Stimulated activated naive CD8-positive, alpha-beta T cell treated with anti-CD3 and anti-CD28 coated beads, Interleukin-15, Interleukin-2, amounts not matched to agents 100 ng/mL and 50 ng/mL, for 24 hours (primary cell): ENCODE data around the gene BAIAP2L1.

Experiments
- H3K27ac Mint-ChIP-seq: one replicate; pipeline ENCODE4 v1.8.0; 2021; ENCODE audit warnings: mild to moderate bottlenecking, mixed read lengths
- H3K27me3 Mint-ChIP-seq: one replicate; pipeline ENCODE4 v1.8.0; 2021; ENCODE audit warnings: mixed read lengths
- H3K36me3 Mint-ChIP-seq: one replicate; pipeline ENCODE4 v1.8.0; 2021; ENCODE audit warnings: low read depth, mixed read lengths
- H3K4me1 Mint-ChIP-seq: one replicate; pipeline ENCODE4 v1.8.0; 2021; ENCODE audit warnings: low read depth, mixed read lengths
- H3K4me3 Mint-ChIP-seq: one replicate; pipeline ENCODE4 v1.8.0; 2021; ENCODE audit warnings: mild to moderate bottlenecking, mixed read lengths
- H3K9me3 Mint-ChIP-seq: one replicate; pipeline ENCODE4 v1.8.0; 2021; ENCODE audit warnings: mixed read lengths

The BAIAP2L1 gene

DNA sequence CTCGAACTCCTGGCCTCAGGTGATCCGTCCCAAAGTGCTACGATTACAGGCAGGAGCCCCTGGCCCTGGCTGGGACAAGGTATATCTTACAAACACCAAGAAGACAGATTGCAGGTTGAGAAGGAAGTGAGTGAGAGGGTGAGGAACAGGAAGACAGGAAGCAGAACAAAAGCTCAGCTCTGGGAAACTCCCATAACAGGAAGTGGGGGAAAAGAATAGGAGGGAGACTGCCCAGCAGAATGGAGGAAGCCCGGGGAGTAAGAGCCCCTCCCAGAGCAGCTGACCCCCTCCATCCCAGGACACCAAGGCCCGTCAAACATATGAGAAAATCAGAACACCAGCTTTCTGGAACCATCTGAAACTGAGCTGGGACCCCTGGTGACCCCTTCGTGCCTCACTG lies 151.8 kb downstream of the BAIAP2L1 start:
- Mint-ChIP-seq H3K27ac (peak overlapping the region; percentile 93), H3K36me3 (peaks cover 11% of the 10 kb centered on the region), H3K4me3 (peak overlapping the region; percentile 48), H3K4me1 (peaks cover 49% of the 10 kb centered on the region), H3K9me3 (no peaks in the 10 kb centered on the region), H3K27me3 (no peaks in the 10 kb centered on the region)

- H3K9me3 Mint-ChIP-seq = no peaks in the 10 kb centered on the region
- H3K36me3 Mint-ChIP-seq = peaks cover 11% of the 10 kb centered on the region
- no peak overlapping the region for H3K27ac Mint-ChIP-seq
- no peak overlapping the region for H3K4me3 Mint-ChIP-seq
- no peaks in the 10 kb centered on the region for H3K27me3 Mint-ChIP-seq
- peaks cover 44% of the 10 kb centered on the region for H3K4me1 Mint-ChIP-seq
These were observed 152.7 kb downstream of the BAIAP2L1 start for GRCh38 chr7:98248156-98248555.

DNA sequence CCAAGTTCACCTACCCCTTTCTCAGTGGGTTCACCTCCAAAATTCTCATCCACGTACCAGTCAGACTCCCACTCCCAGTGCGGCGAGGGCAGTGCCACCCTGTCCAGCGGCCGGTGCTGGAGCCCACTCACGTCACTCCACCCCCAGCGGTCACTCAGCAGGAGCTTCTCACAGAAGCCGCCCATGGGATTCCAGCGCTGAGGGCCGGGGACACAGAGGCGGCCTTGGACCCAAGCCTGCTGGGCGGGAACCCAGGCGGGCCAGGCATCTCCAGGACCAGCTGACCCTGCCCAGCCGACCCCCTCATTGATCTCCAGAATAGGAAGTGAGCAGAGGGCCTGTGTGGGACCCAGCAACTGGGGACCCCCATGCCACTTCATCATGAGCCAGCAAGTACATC lies 156.0 kb downstream of the BAIAP2L1 start:
- no peak overlapping the region for H3K27ac Mint-ChIP-seq

DNA sequence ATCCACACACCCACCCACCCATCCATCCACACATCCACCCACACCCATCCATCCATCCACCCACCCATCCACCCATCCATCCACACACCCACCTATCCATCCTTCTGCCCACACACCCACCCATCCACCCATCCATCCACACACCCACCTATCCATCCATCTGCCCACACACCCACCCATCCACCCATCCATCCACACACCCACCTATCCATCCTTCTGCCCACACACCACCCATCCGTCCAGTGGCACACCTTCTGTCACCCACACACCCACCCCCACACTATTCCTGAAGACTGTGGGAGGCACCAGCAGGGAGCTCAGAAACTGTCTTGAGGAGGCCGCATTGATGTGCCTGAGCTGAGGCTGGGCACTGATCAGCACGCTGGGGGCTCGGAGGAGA lies 158.0 kb downstream of the BAIAP2L1 start:
- H3K9me3 Mint-ChIP-seq = no peaks in the 10 kb centered on the region

More for the DNA sequence above, 156.0 kb downstream of the BAIAP2L1 start:
- Mint-ChIP-seq H3K4me1 (peaks cover 18% of the 10 kb centered on the region), H3K36me3 (peaks cover 19% of the 10 kb centered on the region), H3K9me3 (no peaks in the 10 kb centered on the region), H3K4me3 (no peak overlapping the region), H3K27me3 (no peaks in the 10 kb centered on the region)

GRCh38 chr7:98242342-98242741 lies 158.5 kb downstream of the BAIAP2L1 start:
- H3K27ac Mint-ChIP-seq = no peak overlapping the region
- H3K4me3 Mint-ChIP-seq = no peak overlapping the region
- H3K4me1 Mint-ChIP-seq = no peaks in the 10 kb centered on the region
- no peaks in the 10 kb centered on the region for H3K27me3 Mint-ChIP-seq
- H3K36me3 Mint-ChIP-seq = peaks cover 19% of the 10 kb centered on the region
- H3K9me3 Mint-ChIP-seq = no peaks in the 10 kb centered on the region

More for the DNA sequence above, 158.0 kb downstream of the BAIAP2L1 start:
- H3K4me3 Mint-ChIP-seq = no peak overlapping the region
- no peak overlapping the region for H3K27ac Mint-ChIP-seq
- peaks cover 2% of the 10 kb centered on the region for H3K4me1 Mint-ChIP-seq
- no peaks in the 10 kb centered on the region for H3K27me3 Mint-ChIP-seq
- H3K36me3 Mint-ChIP-seq = peaks cover 19% of the 10 kb centered on the region

DNA sequence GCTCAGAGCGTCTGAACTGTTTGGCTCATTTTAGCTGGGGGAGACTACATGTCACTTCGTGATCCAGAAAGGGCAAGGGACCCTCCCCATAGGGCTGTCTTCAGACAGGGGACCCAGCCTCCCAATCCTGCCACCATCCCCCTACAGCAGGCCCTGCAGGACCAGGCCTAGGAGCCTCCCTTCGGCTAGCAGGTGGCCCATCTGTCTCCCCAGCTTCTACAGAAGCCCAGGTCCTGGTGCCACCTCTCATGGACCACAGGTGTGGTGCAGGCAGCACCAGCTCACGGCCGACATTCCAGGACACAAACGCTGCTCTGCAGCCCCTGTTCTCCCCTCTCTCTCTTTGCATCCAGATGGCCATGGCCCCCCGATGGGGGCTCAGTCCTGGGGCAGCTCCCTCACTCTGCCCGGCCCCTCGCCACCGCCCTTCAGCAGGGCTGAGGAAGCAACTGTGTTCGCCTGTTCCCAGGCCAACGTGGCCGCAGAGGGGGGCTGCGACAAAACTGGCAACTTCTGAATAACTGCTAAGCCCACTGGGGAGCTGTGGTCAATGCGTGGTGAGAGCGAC lies 159.1 kb downstream of the BAIAP2L1 start:
- H3K9me3 Mint-ChIP-seq = no peaks in the 10 kb centered on the region
- peaks cover 19% of the 10 kb centered on the region for H3K36me3 Mint-ChIP-seq
- H3K27me3 Mint-ChIP-seq = no peaks in the 10 kb centered on the region
- no peaks in the 10 kb centered on the region for H3K4me1 Mint-ChIP-seq
- no peak overlapping the region for H3K4me3 Mint-ChIP-seq
- H3K27ac Mint-ChIP-seq = no peak overlapping the region
